GM13977 (cell line): ENCODE measurements around the gene GCNT1.
"Not testable (repeated sequence)": the region's sequence is repeated elsewhere in the genome, so short reads cannot be mapped to it uniquely, and the experiment has no call there.

ENCODE experiments used
- DNase-seq: peaks from one replicate; pipeline ENCODE4 v3.0.0; 2012; ENCODE audit warnings: low spot score
- in situ Hi-C: fragments of 300-500 bp; cut with MboI; formaldehyde crosslinking; loops from one replicate; pipeline ENCODE4 v1.12.0; 2022; ENCODE audit warnings: low sequenced_read_pairs, low pct_unique_long_range_greater_than_20kb, mixed read lengths, inconsistent platforms; ENCODE audit not compliant: unreplicated experiment
- TF ChIP-seq, protein P1 (sequence below): IDR thresholded peaks from 2 replicates; pipeline ENCODE4 v1.5.1; 2012; ENCODE audit warnings: mild to moderate bottlenecking, control low read depth; ENCODE audit not compliant: insufficient read depth; ENCODE audit errors: extremely low read depth, missing control alignments

Gene GCNT1

DNA sequence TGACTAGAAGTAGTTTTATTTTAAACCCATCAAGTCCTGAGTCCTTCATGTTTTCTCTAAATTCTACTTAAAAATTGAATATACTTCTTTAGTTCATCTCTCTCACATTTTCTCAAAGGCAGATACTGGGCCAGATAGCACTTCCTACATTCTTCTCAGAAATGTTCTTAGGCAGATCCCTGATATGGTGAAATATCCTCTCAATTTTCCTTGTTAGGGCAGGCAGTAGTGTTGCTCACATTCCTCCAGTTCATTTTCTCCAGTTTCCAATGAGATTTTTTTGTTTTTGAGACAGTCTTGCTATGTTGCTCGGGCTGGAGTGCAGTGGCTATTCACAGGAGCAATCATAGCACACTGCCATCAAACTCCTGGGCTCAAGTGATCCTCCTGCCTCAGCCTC is 5.7 kb downstream of the GCNT1 start:
- in situ Hi-C loops: no loop called here

DNA sequence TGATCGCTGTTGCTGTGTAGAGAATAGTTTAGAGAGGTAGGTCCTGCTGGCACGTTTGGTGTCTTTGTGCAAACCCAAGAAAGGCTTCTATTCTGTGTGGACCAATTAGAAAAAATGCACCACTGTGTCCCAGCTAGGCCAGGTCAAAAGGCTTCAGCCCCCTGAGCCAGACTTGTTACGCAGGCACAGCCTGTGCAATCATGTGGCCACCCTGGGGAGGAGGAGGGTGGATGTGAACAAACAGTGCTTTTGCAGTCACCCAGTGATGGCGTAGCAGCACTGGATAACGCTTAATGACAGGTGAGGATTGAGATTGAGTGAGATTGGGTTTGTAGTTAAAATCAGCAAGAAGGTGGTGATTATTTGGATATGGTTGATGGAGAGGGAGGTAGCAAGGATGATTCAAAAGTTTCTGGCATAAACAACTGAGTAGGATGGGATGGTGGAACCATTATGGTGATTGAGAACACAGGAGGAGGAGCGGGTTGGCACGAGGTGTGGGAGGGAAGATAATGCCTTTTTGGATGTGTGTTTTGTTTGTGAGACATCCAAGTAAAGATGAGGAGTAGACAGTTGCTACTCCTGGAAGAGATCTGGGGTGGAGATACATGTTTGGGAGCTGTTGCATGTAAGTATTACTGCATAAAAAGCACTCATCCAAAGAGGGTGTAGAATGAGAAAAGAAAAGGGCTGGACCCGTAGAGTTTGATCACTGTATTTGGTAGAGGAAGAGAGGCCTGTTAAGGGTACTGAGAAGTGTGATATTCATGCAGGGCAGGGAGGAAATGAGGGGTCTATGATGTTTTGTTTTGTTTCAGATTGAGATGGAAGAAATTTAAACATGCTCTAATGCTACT is 6.7 kb downstream of the GCNT1 start:
- TF ChIP-seq, protein P1, sequence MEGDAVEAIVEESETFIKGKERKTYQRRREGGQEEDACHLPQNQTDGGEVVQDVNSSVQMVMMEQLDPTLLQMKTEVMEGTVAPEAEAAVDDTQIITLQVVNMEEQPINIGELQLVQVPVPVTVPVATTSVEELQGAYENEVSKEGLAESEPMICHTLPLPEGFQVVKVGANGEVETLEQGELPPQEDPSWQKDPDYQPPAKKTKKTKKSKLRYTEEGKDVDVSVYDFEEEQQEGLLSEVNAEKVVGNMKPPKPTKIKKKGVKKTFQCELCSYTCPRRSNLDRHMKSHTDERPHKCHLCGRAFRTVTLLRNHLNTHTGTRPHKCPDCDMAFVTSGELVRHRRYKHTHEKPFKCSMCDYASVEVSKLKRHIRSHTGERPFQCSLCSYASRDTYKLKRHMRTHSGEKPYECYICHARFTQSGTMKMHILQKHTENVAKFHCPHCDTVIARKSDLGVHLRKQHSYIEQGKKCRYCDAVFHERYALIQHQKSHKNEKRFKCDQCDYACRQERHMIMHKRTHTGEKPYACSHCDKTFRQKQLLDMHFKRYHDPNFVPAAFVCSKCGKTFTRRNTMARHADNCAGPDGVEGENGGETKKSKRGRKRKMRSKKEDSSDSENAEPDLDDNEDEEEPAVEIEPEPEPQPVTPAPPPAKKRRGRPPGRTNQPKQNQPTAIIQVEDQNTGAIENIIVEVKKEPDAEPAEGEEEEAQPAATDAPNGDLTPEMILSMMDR: no peak
- in situ Hi-C loops: no loop called here
- DNase-seq: no peak

More for the DNA sequence above, 5.7 kb downstream of the GCNT1 start:
- TF ChIP-seq, protein P1: no peak
- no peak for DNase-seq

DNA sequence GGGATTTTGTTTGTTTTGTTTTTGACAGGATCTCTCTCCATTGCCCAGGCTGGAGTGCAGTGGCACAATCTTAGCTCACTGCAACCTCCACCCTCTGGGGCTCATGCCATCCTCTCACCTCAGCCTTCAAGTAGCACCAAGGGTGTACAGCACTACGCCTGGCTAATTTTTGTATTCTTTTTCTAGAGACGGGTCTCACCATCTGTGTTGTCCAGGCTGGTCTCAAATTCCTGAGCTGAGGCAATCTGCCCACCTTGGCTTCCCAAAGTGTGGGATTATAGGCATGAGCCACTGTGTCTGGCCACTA is 7.3 kb downstream of the GCNT1 start:
- TF ChIP-seq, protein P1: no peak
- no peak for DNase-seq
- in situ Hi-C loops: no loop called here

DNA sequence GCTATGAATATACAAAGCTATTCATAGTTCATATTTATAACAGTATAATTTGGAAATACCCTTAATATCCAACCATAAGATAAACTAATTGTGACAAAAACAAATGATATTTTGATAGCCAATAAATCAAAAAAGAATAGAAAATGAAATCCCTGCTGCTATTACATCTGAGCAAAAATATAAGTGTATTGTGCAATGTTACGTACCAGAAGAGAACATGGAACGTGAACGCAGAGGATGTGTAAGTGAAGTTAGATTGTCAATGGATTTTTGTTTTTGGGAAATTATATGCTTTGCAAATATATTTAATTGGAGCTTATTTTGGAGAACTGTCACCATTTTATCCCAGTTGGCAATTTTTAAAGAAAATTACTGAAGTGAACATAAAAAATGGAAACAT is 15.4 kb downstream of the GCNT1 start:
- TF ChIP-seq, protein P1: no peak
- DNase-seq: no peak
- in situ Hi-C loops: no loop called here

DNA sequence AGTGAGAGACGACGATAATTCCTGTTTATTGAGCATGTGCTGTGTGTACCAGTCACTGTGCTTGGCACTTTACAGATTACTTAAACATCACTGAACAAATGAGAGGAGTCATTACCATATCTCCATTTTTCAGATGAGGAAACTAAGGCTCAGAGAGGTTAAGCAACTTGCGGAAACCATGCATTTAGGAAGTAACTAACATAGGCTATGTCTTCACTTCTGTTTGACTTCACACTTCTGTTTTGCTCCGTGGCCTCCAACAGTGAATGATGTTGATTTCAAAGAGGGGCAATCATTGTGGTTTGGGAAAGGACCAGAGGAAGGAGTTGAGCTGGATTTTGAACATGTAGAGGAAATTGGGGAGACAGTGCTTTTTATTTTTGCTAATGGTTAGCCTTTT is 16.7 kb downstream of the GCNT1 start:
- TF ChIP-seq, protein P1: no peak
- no peak for DNase-seq
- in situ Hi-C loops: no loop called here

DNA sequence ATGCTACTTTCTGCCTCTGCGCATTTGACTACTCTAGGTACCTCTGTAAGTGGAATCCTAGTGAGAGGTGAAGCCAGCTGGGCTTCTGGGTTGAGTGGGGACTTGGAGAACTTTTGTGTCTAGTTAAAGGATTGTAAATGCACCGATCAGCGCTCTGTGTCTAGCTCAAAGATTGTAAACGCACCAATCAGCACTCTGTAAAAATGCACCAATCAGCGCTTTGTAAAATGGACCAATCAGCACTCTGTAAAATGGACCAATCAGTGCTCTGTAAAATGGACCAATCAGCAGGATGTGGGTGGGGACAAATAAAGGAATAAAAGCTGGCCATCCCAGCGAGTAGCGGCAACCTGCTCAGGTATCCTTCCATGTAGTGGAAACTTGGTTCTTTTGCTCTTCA is 18.8 kb downstream of the GCNT1 start:
- in situ Hi-C loops: not testable (repeated sequence)

DNA sequence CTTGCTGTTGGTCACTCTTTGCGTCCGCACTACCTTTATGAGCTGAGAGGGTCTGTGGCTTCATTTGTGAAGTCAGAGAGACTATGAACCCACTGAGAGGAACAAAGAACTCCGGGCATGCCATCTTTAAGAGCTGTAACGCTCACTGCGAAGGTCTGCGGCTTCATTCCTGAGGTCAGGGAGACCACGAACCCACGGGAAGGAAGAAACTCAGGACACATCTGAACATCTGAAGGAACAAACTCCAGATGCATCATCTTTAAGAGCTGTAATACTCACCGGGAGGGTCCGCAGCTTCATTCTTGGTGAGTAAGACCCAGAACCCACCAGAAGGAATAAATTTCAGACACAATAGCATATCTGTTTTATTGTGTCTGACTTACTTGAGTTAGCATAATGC is 19.2 kb downstream of the GCNT1 start:
- no peak for DNase-seq
- in situ Hi-C loops: no loop called here
- TF ChIP-seq, protein P1: no peak

More for the DNA sequence above, 18.8 kb downstream of the GCNT1 start:
- not testable (repeated sequence) for DNase-seq

DNA sequence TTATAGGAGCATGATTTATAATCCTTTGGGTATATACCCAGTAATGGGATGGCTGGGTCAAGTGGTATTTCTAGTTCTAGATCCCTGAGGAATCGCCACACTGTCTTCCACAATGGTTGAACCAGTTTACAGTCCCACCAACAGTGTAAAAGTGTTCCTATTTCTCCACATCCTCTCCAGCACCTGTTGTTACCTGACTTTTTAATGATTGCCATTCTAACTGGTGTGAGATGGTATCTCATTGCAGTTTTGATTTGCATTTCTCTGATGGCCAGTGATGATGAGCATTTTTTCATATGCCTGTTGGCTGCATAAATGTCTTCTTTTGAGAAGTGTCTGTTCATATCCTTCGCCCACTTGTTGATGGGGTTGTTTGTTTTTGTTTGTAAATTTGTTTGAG is 20.4 kb downstream of the GCNT1 start:
- in situ Hi-C loops, DNase-seq: not testable (repeated sequence)
